SK-N-SH (cell line): Measurements from ENCODE around the gene GIPC2.

Source experiments
- CTCF ChIP-seq: fragments of 200-600 bp; sonication (generic); IDR thresholded peaks from 2 replicates; pipeline ENCODE4 v1.6.1; 2017; ENCODE audit warnings: antibody characterized with exemption, mild to moderate bottlenecking, moderate library complexity
- GABPA ChIP-seq: IDR thresholded peaks from 2 replicates; pipeline ENCODE4 v1.4.0; 2012; ENCODE audit warnings: low read depth, mild to moderate bottlenecking
- JUND ChIP-seq: IDR thresholded peaks from 2 replicates; pipeline ENCODE4 v1.4.0; 2012
- MEF2A ChIP-seq: IDR thresholded peaks from 2 replicates; pipeline ENCODE4 v1.4.0; 2012; ENCODE audit warnings: low read depth, borderline replicate concordance
- RCOR1 ChIP-seq: fragments of 150-350 bp; IDR thresholded peaks from 2 replicates; pipeline ENCODE4 v1.6.1; 2017; ENCODE audit warnings: antibody characterized with exemption, low read length
- SIN3A ChIP-seq: IDR thresholded peaks from 2 replicates; pipeline ENCODE4 v1.6.1; 2012; ENCODE audit warnings: low read depth, mild to moderate bottlenecking, low read length, moderate library complexity, borderline replicate concordance
- SMC3 ChIP-seq: IDR thresholded peaks from 2 replicates; pipeline ENCODE4 v1.6.1; 2012; ENCODE audit warnings: low read depth, low read length, improper control_type of control experiment
- TAF1 ChIP-seq: IDR thresholded peaks from 2 replicates; pipeline ENCODE4 v1.6.1; 2012; ENCODE audit warnings: low read depth, mild to moderate bottlenecking, low read length, moderate library complexity, borderline replicate concordance
- YY1 ChIP-seq: IDR thresholded peaks from 2 replicates; pipeline ENCODE4 v1.4.0; 2012; ENCODE audit warnings: low read depth, mild to moderate bottlenecking
- TF ChIP-seq, protein P1 (sequence below): IDR thresholded peaks from 2 replicates; pipeline ENCODE4 v1.4.0; 2012; ENCODE audit warnings: low read depth

GRCh38 chr1:78096976-78097375 lies 51.2 kb downstream of the GIPC2 start:
- TF ChIP-seq JUND (no peak), GABPA (no peak), CTCF (no peak), MEF2A (no peak), YY1 (no peak), RCOR1 (no peak), SIN3A (no peak), SMC3 (no peak), TAF1 (no peak)
- TF ChIP-seq, protein P1, sequence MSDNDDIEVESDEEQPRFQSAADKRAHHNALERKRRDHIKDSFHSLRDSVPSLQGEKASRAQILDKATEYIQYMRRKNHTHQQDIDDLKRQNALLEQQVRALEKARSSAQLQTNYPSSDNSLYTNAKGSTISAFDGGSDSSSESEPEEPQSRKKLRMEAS = no peak
